NOMO-1 (cell line): ENCODE data around the gene TTC33.
A peak's percentile ranks its signal among the peaks of the same experiment; 100 is the strongest.

Experiments
- DNase-seq, 2 experiments: peaks; one replicate each; lab custom pipeline; 2025; ENCODE audit not compliant: unreplicated experiment in 2 of 2; lab: John Stamatoyannopoulos, UW

Gene TTC33

GRCh38 chr5:40681363-40682153 is 74.2 kb downstream of the TTC33 start:
- DNase-seq: peak; percentile 76 to 81

GRCh38 chr5:40680741-40681362 is 74.9 kb downstream of the TTC33 start:
- DNase-seq: peak in 1 of 2 experiments; percentile 68

- peak; percentile 42 to 49 for DNase-seq
Measured at GRCh38 chr5:40679913-40680681, 75.7 kb downstream of the TTC33 start, which contains the start of gene PTGER4. TSS of gene PTGER4 (plus strand) at chr5:40679915. CDS start at chr5:40680994, 1,079 bp downstream.

GRCh38 chr5:40679148-40679912 is 76.4 kb downstream of the TTC33 start:
- DNase-seq: peak; percentile 99 to 100

GRCh38 chr5:40678460-40679147 is 77.2 kb downstream of the TTC33 start:
- DNase-seq: peak in 1 of 2 experiments; percentile 67

GRCh38 chr5:40678026-40678425 is 77.7 kb downstream of the TTC33 start:
- DNase-seq: peak; percentile 55 to 88

- DNase-seq: no peak
Measured at GRCh38 chr5:40677456-40677855, 78.3 kb downstream of the TTC33 start.

- no peak for DNase-seq
Measured at GRCh38 chr5:40676613-40677343, 79.0 kb downstream of the TTC33 start.

GRCh38 chr5:40675396-40676133 is 80.2 kb downstream of the TTC33 start:
- peak; percentile 23 to 40 for DNase-seq

GRCh38 chr5:40674661-40675235 is 81.0 kb downstream of the TTC33 start:
- DNase-seq: no peak

- peak; percentile 42 to 99 for DNase-seq
Measured at GRCh38 chr5:40672425-40672824, 83.3 kb downstream of the TTC33 start.

GRCh38 chr5:40669606-40670390 is 86.0 kb downstream of the TTC33 start:
- peak; percentile 73 to 85 for DNase-seq

GRCh38 chr5:40667161-40667663 is 88.5 kb downstream of the TTC33 start:
- DNase-seq: no peak

GRCh38 chr5:40666657-40667056 is 89.1 kb downstream of the TTC33 start:
- DNase-seq: no peak

GRCh38 chr5:40665635-40666298 is 90.0 kb downstream of the TTC33 start:
- DNase-seq: no peak

GRCh38 chr5:40660751-40661150 is 95.0 kb downstream of the TTC33 start:
- DNase-seq: no peak

- no peak for DNase-seq
Measured at GRCh38 chr5:40656766-40657165, 99.0 kb downstream of the TTC33 start.
